H9 (cell line): ENCODE measurements around the gene ZBTB47. TPM values are rescaled to one million over a fixed set of nuclear protein-coding genes. Genes with fewer than 3 reads are reported as not detected.

Source experiments
- DNase-seq: peaks from one replicate; pipeline ENCODE4 v3.0.0-alpha.2; 2017
- H2AFZ ChIP-seq: one replicate; pipeline ENCODE4 v1.6.1; 2013; ENCODE audit warnings: mild to moderate bottlenecking, low read length, control low read depth, moderate library complexity
- H2AK5ac ChIP-seq: 2 replicates; pipeline ENCODE4 v1.6.1; 2013; ENCODE audit warnings: low read length, control low read depth, mixed read lengths; ENCODE audit not compliant: insufficient read length
- H2BK120ac ChIP-seq: one replicate; pipeline ENCODE4 v1.6.1; 2013; ENCODE audit warnings: low read depth, mild to moderate bottlenecking, low read length, control low read depth, inconsistent platforms; ENCODE audit not compliant: poor library complexity, severe bottlenecking
- H2BK12ac ChIP-seq: 2 replicates; pipeline ENCODE4 v1.6.1; 2013; ENCODE audit warnings: low read length, control low read depth, mixed read lengths, low read depth; ENCODE audit not compliant: insufficient read length
- H2BK15ac ChIP-seq: 2 replicates; pipeline ENCODE4 v1.6.1; 2013; ENCODE audit warnings: low read depth, low read length, control low read depth
- H2BK20ac ChIP-seq: one replicate; pipeline ENCODE4 v1.6.1; 2013; ENCODE audit warnings: low read depth, mild to moderate bottlenecking, low read length, control low read depth, inconsistent platforms; ENCODE audit not compliant: poor library complexity, severe bottlenecking
- H2BK5ac ChIP-seq: 2 replicates; pipeline ENCODE4 v1.6.1; 2013; ENCODE audit warnings: low read length, control low read depth, mixed read lengths; ENCODE audit not compliant: insufficient read length
- H3K14ac ChIP-seq: 2 replicates; pipeline ENCODE4 v1.6.1; 2013; ENCODE audit warnings: low read length, control low read depth; ENCODE audit not compliant: insufficient read depth
- H3K18ac ChIP-seq: 2 replicates; pipeline ENCODE4 v1.6.1; 2013; ENCODE audit warnings: low read depth, mild to moderate bottlenecking, mixed read lengths, low read length, control low read depth; ENCODE audit not compliant: insufficient read length
- H3K23ac ChIP-seq: 2 replicates; pipeline ENCODE4 v1.6.1; 2013; ENCODE audit warnings: low read length, control low read depth, mixed read lengths, low read depth; ENCODE audit not compliant: insufficient read length
- H3K23me2 ChIP-seq: 2 replicates; pipeline ENCODE4 v1.6.1; 2013; ENCODE audit warnings: low read depth, mild to moderate bottlenecking, mixed read lengths, low read length, control low read depth; ENCODE audit not compliant: insufficient read length, poor library complexity, severe bottlenecking
- H3K27ac ChIP-seq: 2 replicates; pipeline ENCODE4 v1.5.1; 2013; ENCODE audit warnings: low read length, control low read depth, mixed read lengths, low read depth; ENCODE audit not compliant: insufficient read length
- H3K27me3 ChIP-seq: 2 replicates; pipeline ENCODE4 v1.6.1; 2013; ENCODE audit warnings: low read length, control low read depth, inconsistent platforms; ENCODE audit not compliant: insufficient read depth
- H3K4ac ChIP-seq: 2 replicates; pipeline ENCODE4 v1.6.1; 2013; ENCODE audit warnings: low read depth, mild to moderate bottlenecking, control low read depth, inconsistent platforms, low read length, moderate library complexity
- H3K4me1 ChIP-seq: 2 replicates; pipeline ENCODE4 v1.6.1; 2013; ENCODE audit warnings: low read length, control low read depth, inconsistent platforms; ENCODE audit not compliant: insufficient read depth
- H3K4me2 ChIP-seq: 2 replicates; pipeline ENCODE4 v1.6.1; 2013; ENCODE audit warnings: low read length, control low read depth, mixed read lengths; ENCODE audit not compliant: insufficient read length, insufficient read depth
- H3K56ac ChIP-seq: 2 replicates; pipeline ENCODE4 v1.6.1; 2013; ENCODE audit warnings: low read depth, mild to moderate bottlenecking, mixed read lengths, low read length, control low read depth; ENCODE audit not compliant: insufficient read length
- H3K79me1 ChIP-seq: 2 replicates; pipeline ENCODE4 v1.6.1; 2013; ENCODE audit warnings: low read depth, mild to moderate bottlenecking, moderate library complexity, low read length, control low read depth, inconsistent platforms; ENCODE audit not compliant: insufficient read depth, poor library complexity, severe bottlenecking
- H3K79me2 ChIP-seq: 2 replicates; pipeline ENCODE4 v1.6.1; 2013; ENCODE audit warnings: low read length, control low read depth, inconsistent platforms; ENCODE audit not compliant: insufficient read depth
- H3K9ac ChIP-seq: 2 replicates; pipeline ENCODE4 v1.6.1; 2013; ENCODE audit warnings: low read length, control low read depth, mixed read lengths; ENCODE audit not compliant: insufficient read length; ENCODE audit errors: extremely low read depth
- H3K9me3 ChIP-seq: one replicate; pipeline ENCODE4 v1.6.1; 2013; ENCODE audit warnings: low read depth, low read length, inconsistent platforms; ENCODE audit not compliant: control insufficient read depth
- H3T11ph ChIP-seq: one replicate; pipeline ENCODE4 v1.6.1; 2013; ENCODE audit warnings: mild to moderate bottlenecking, low read length, control low read depth, inconsistent platforms
- H4K20me1 ChIP-seq: one replicate; pipeline ENCODE4 v1.6.1; 2013; ENCODE audit not compliant: control insufficient read depth, insufficient read length, insufficient read depth
- H4K5ac ChIP-seq: 2 replicates; pipeline ENCODE4 v1.6.1; 2013; ENCODE audit warnings: low read depth, mild to moderate bottlenecking, mixed read lengths, low read length, control low read depth; ENCODE audit not compliant: insufficient read length
- H4K8ac ChIP-seq: replicated peaks from 2 replicates; pipeline ENCODE4 v1.6.1; 2013; ENCODE audit warnings: low read length, control low read depth, mixed read lengths, low read depth; ENCODE audit not compliant: insufficient read length
- H4K91ac ChIP-seq: 2 replicates; pipeline ENCODE4 v1.6.1; 2013; ENCODE audit warnings: low read depth, mild to moderate bottlenecking, moderate library complexity, mixed read lengths, low read length, control low read depth; ENCODE audit not compliant: insufficient read length
- H3K27ac Mint-ChIP-seq, 3 experiments: 2 replicates in 2 of 3; 3 replicates in 1 of 3; pipeline ENCODE4 v1.8.0; 2020 to 2021; ENCODE audit warnings: mixed read lengths in 3 of 3, mild to moderate bottlenecking in 1 of 3, moderate library complexity in 1 of 3
- H3K27me3 Mint-ChIP-seq: 2 replicates; pipeline ENCODE4 v1.8.0; 2021; ENCODE audit warnings: low read depth, mild to moderate bottlenecking, moderate library complexity, mixed read lengths
- H3K36me3 Mint-ChIP-seq, 3 experiments: 2 replicates in 2 of 3; 3 replicates in 1 of 3; pipeline ENCODE4 v1.8.0; 2020 to 2021; ENCODE audit warnings: low read depth in 3 of 3, mixed read lengths in 3 of 3; ENCODE audit not compliant: insufficient read depth in 1 of 3
- H3K4me1 Mint-ChIP-seq, 2 experiments: 2 replicates each; pipeline ENCODE4 v1.8.0; 2020; ENCODE audit warnings: mixed read lengths in 2 of 2
- H3K4me3 Mint-ChIP-seq, 2 experiments: 2 replicates in 1 of 2; 3 replicates in 1 of 2; pipeline ENCODE4 v1.8.0; 2020 to 2021; ENCODE audit warnings: mild to moderate bottlenecking in 2 of 2, mixed read lengths in 2 of 2, moderate library complexity in 1 of 2
- H3K9me3 Mint-ChIP-seq, 2 experiments: 2 replicates in 1 of 2; 3 replicates in 1 of 2; pipeline ENCODE4 v1.8.0; 2020; ENCODE audit warnings: mild to moderate bottlenecking in 2 of 2, mixed read lengths in 2 of 2, moderate library complexity in 1 of 2
- CTCF ChIP-seq: fragments of 200-600 bp; sonication (generic); conservative IDR thresholded peaks from 3 replicates; pipeline ENCODE4 v1.8.0; 2021; ENCODE audit warnings: antibody characterized with exemption, mild to moderate bottlenecking
- WGBS: extraction: QIAGEN DNeasy Blood & Tissue Kit; methylation state at CpG from one replicate; pipeline ENCODE4 v1.1.7; 2013; ENCODE audit warnings: missing lambda C conversion rate, low lambda C conversion rate, mixed read lengths; ENCODE audit not compliant: insufficient read length; ENCODE audit errors: extremely low coverage; 5-methylcytosine and 5-hydroxymethylcytosine counted together
- total RNA-seq: library from RNA; stranded (reverse); gene quantifications from 2 replicates; pipeline ENCODE4 v1.2.1, GENCODE V29; 2021

Gene ZBTB47
- total RNA-seq, 1 experiment from 2014 or later: 3.6 TPM

GRCh38 chr3:42612928-42613327, 40.6 kb upstream of the ZBTB47 start:
- Histone ChIP-seq H2BK120ac (no peak overlapping the region), H3K18ac (no peak overlapping the region), H3T11ph (no peak overlapping the region), H3K23ac (no peak overlapping the region), H2BK12ac (no peak overlapping the region), H3K9me3 (no peaks in the 10 kb centered on the region), H3K4me1 (no peaks in the 10 kb centered on the region), H2AK5ac (no peak overlapping the region), H3K14ac (no peak overlapping the region), H3K27ac (no peak overlapping the region), H4K91ac (no peak overlapping the region), H2BK15ac (no peak overlapping the region), H4K20me1 (no peaks in the 10 kb centered on the region), H3K27me3 (no peaks in the 10 kb centered on the region), H3K4me2 (no peak overlapping the region), H3K79me1 (peaks cover 9% of the 10 kb centered on the region), H2BK5ac (no peak overlapping the region), H3K56ac (no peak overlapping the region), H2AFZ (no peak overlapping the region), H3K4ac (no peak overlapping the region), H4K5ac (no peak overlapping the region), H3K79me2 (peaks cover 26% of the 10 kb centered on the region; the same call in 1 of the 2 replicates), H3K9ac (no peak overlapping the region), H2BK20ac (no peak overlapping the region), H3K23me2 (no peaks in the 10 kb centered on the region), H4K8ac (no peak overlapping the region)
- no peak for DNase-seq
- Mint-ChIP-seq H3K36me3 (peaks cover 2 to 35% (median 24%) of the 10 kb centered on the region in 3 experiments; a peak in 6 of 7 replicates), H3K27me3 (no peaks in the 10 kb centered on the region), H3K4me3 (no peak overlapping the region), H3K4me1 (peaks cover 2 to 13% of the 10 kb centered on the region in 2 experiments; a peak in 2 of 4 replicates), H3K9me3 (no peaks in the 10 kb centered on the region), H3K27ac (peak overlapping the region in 1 of 3 experiments; percentile 24; a peak in 1 of 7 replicates)
- no peak for TF ChIP-seq CTCF
- WGBS: no CpG with 5 or more reads among the region's 3 CpGs
